ENCODE results near the gene ZNF827.

Gene ZNF827

GRCh38 chr4:145938618-145939440, at the start of gene ZNF827:
ZNF827 (minus strand) TSS chr4:145938823; CDS start chr4:145938407, 416 bp downstream.
- DNase-seq = peak; percentile 84

GRCh38 chr4:145984563-145984962, 45.9 kb upstream of the ZNF827 start:
- no peak for DNase-seq

GRCh38 chr4:145982791-145983190, 44.2 kb upstream of the ZNF827 start:
- DNase-seq = no peak

- no peak for DNase-seq
Measured at GRCh38 chr4:145979160-145979559, 40.5 kb upstream of the ZNF827 start.

- no peak for DNase-seq
Measured at GRCh38 chr4:145976680-145977079, 38.1 kb upstream of the ZNF827 start.

- no peak for DNase-seq
Measured at GRCh38 chr4:145960012-145960411, 21.4 kb upstream of the ZNF827 start.

GRCh38 chr4:145957302-145957701, 18.7 kb upstream of the ZNF827 start:
- no peak for DNase-seq

- DNase-seq = no peak
Measured at GRCh38 chr4:145956288-145956890, 17.8 kb upstream of the ZNF827 start.

- DNase-seq = no peak
Measured at GRCh38 chr4:145954924-145955339, 16.3 kb upstream of the ZNF827 start.

GRCh38 chr4:145951931-145952330, 13.3 kb upstream of the ZNF827 start:
- DNase-seq = no peak

GRCh38 chr4:145945431-145946155, 7.0 kb upstream of the ZNF827 start:
- no peak for DNase-seq

GRCh38 chr4:145944886-145945285, 6.3 kb upstream of the ZNF827 start:
- no peak for DNase-seq

GRCh38 chr4:145939856-145940255, 1.2 kb upstream of the ZNF827 start:
- no peak for DNase-seq

GRCh38 chr4:145939441-145939750, 773 bp upstream of the ZNF827 start:
- no peak for DNase-seq

GRCh38 chr4:145937971-145938611, 532 bp downstream of the ZNF827 start:
- peak; percentile 71 for DNase-seq

- peak; percentile 90 for DNase-seq
Measured at GRCh38 chr4:145936997-145937901, 1.4 kb downstream of the ZNF827 start.

- DNase-seq = peak; percentile 95
Measured at GRCh38 chr4:145936142-145936996, 2.3 kb downstream of the ZNF827 start.

GRCh38 chr4:145935253-145936141, 3.1 kb downstream of the ZNF827 start:
- DNase-seq = peak; percentile 64

- no peak for DNase-seq
Measured at GRCh38 chr4:145934434-145935047, 4.1 kb downstream of the ZNF827 start.

- DNase-seq = no peak
Measured at GRCh38 chr4:145933134-145933533, 5.5 kb downstream of the ZNF827 start.
